Left ventricle myocardium inferior (tissue), 1 donor: ENCODE results near the gene THSD7A. TPM values are rescaled to one million over a fixed set of nuclear protein-coding genes. Genes with fewer than 3 reads are reported as not detected.
A peak's percentile ranks its signal among the peaks of the same experiment; 100 is the strongest.

Experiments used
- DNase-seq: peaks from one replicate; pipeline ENCODE4 v3.0.0-alpha.2; 2020
- H3K27ac ChIP-seq: fragments of 200-600 bp; replicated peaks from 2 replicates; pipeline ENCODE4 v1.8.0; 2021
- H3K27me3 ChIP-seq: fragments of 200-600 bp; 2 replicates; pipeline ENCODE4 v1.8.0; 2021; ENCODE audit warnings: low read depth
- H3K36me3 ChIP-seq: fragments of 200-600 bp; 2 replicates; pipeline ENCODE4 v1.8.0; 2021
- H3K4me1 ChIP-seq: fragments of 200-600 bp; 2 replicates; pipeline ENCODE4 v1.8.0; 2021
- H3K4me3 ChIP-seq: fragments of 200-600 bp; 2 replicates; pipeline ENCODE4 v1.8.0; 2021; ENCODE audit warnings: mild to moderate bottlenecking, moderate library complexity
- H3K9me3 ChIP-seq: fragments of 200-600 bp; replicated peaks from 2 replicates; pipeline ENCODE4 v1.8.0; 2021
- intact Hi-C: fragments of 100-400 bp; cut with micrococcal nuclease; formaldehyde crosslinking; loops from one replicate; pipeline ENCODE4 v1.11.0; 2022
- total RNA-seq: library from RNA; stranded (reverse); fragmentation: NEBNext Ultra II Directional; extraction: Animal tissue kit (Norgen Biotek cat#: 25700); gene quantifications from one replicate; pipeline ENCODE4 v1.2.1, GENCODE V29; 2021
- TF ChIP-seq, protein P1 (sequence below): fragments of 200-600 bp; IDR thresholded peaks from 2 replicates; pipeline ENCODE4 v1.8.0; 2021; ENCODE audit warnings: antibody characterized with exemption, mild to moderate bottlenecking, borderline replicate concordance
- donor health status: DM: no; HTN: yes; CAD: no; lungs with severe emphysema.

The THSD7A gene
- total RNA-seq, 1 donor from 2014 or later: 1.6 TPM

DNA sequence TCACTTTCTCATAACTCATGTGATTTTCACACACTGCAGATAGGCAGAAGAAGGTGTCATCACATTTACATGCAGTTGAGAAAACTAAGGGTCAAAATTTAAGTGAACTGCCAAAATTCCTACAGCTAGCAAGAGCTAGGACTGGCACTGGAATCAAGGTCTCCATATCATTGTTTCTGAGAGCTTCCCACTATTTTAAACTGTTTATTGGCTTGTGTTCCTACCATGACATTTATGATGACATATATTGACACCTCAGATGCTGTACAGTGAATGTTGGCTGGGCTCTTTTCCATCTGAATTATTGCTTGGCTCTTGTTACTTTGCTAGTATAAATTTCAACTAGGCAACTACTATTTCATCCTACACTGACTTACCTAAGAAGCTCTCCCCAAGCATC is 2.0 kb downstream of the THSD7A start:
- intact Hi-C loops: loop anchor here (10.0 kb wide), 2 partner anchors 365 to 495 kb away; no protein-coding TSS in a partner anchor
- TF ChIP-seq, protein P1, sequence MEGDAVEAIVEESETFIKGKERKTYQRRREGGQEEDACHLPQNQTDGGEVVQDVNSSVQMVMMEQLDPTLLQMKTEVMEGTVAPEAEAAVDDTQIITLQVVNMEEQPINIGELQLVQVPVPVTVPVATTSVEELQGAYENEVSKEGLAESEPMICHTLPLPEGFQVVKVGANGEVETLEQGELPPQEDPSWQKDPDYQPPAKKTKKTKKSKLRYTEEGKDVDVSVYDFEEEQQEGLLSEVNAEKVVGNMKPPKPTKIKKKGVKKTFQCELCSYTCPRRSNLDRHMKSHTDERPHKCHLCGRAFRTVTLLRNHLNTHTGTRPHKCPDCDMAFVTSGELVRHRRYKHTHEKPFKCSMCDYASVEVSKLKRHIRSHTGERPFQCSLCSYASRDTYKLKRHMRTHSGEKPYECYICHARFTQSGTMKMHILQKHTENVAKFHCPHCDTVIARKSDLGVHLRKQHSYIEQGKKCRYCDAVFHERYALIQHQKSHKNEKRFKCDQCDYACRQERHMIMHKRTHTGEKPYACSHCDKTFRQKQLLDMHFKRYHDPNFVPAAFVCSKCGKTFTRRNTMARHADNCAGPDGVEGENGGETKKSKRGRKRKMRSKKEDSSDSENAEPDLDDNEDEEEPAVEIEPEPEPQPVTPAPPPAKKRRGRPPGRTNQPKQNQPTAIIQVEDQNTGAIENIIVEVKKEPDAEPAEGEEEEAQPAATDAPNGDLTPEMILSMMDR: no peak
- Histone ChIP-seq H3K9me3 (no peaks in the 10 kb centered on the region), H3K27me3 (peaks cover 7% of the 10 kb centered on the region), H3K27ac (no peak overlapping the region), H3K4me3 (peak overlapping the region; percentile 72), H3K4me1 (peaks cover 27% of the 10 kb centered on the region), H3K36me3 (no peaks in the 10 kb centered on the region)
- DNase-seq: no peak

DNA sequence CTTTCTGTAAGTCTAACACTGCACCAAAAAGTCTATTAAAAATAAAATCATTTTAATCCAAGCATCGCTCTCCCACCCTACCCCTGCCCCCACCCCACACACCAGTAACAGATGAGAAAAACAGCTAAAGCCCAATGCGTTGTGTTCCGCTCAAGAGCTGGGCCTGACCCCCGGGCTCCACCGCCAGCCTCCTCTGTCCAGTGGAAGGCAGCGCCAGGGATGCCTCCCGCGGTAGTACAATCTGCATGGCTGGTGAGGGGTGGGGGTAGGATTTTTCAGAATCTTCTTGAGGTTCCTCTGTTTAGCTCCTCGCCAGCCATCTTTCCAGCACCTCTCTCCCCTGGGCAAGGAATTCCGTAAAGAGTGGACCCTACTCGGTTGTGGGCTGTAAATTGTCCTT is 12.1 kb downstream of the THSD7A start:
- Histone ChIP-seq H3K4me1 (no peaks in the 10 kb centered on the region), H3K27ac (no peak overlapping the region), H3K36me3 (no peaks in the 10 kb centered on the region), H3K4me3 (no peak overlapping the region), H3K27me3 (no peaks in the 10 kb centered on the region), H3K9me3 (no peaks in the 10 kb centered on the region)
- intact Hi-C loops: no loop called here
- DNase-seq: no peak
- TF ChIP-seq, protein P1: no peak

DNA sequence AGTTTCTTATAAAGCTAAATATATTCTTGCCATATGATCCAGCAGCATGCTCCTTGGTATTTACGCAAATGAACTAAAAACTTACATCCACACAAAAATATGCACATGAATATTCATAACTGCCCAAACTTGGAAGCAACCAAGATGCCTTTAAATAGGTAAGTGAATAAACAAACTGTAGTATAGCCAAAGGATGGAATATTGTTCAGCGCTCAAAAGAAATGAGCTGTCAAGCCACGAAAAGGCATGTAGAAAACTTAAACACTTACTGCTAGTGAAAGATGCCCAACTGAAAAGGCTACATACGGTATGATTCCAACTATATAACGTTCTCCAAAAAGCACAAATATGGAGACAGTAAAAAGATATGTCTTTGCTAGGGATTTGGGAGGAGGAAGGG is 12.7 kb downstream of the THSD7A start:
- no peak overlapping the region for H3K27ac ChIP-seq
- no peaks in the 10 kb centered on the region for H3K36me3 ChIP-seq
- H3K9me3 ChIP-seq: no peaks in the 10 kb centered on the region
- no peaks in the 10 kb centered on the region for H3K4me1 ChIP-seq
- intact Hi-C loops: no loop called here
- H3K4me3 ChIP-seq: no peak overlapping the region
- no peaks in the 10 kb centered on the region for H3K27me3 ChIP-seq
- DNase-seq: no peak
- TF ChIP-seq, protein P1: no peak

DNA sequence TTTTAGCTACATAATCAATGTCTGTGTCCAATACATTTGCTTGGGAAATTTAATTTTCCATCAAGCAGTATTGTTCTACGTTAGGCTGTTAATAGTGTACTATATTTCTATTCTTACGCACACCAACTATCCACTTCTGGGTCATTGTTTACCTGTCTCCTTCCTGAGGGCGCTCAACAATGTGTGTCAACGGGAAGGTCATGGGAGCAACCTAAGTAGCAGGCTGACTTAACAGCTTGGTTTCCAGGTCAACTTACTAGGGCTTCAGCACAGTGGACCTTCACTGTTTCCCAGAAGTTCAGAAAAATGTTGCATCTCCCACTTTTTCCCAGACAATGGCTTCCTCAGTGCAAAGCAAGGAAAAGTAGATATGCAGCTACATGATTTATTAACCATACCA is 13.7 kb downstream of the THSD7A start:
- Histone ChIP-seq H3K9me3 (no peaks in the 10 kb centered on the region), H3K27me3 (no peaks in the 10 kb centered on the region), H3K4me3 (no peak overlapping the region), H3K27ac (no peak overlapping the region), H3K36me3 (no peaks in the 10 kb centered on the region), H3K4me1 (no peaks in the 10 kb centered on the region)
- intact Hi-C loops: no loop called here
- no peak for DNase-seq
- TF ChIP-seq, protein P1: no peak

DNA sequence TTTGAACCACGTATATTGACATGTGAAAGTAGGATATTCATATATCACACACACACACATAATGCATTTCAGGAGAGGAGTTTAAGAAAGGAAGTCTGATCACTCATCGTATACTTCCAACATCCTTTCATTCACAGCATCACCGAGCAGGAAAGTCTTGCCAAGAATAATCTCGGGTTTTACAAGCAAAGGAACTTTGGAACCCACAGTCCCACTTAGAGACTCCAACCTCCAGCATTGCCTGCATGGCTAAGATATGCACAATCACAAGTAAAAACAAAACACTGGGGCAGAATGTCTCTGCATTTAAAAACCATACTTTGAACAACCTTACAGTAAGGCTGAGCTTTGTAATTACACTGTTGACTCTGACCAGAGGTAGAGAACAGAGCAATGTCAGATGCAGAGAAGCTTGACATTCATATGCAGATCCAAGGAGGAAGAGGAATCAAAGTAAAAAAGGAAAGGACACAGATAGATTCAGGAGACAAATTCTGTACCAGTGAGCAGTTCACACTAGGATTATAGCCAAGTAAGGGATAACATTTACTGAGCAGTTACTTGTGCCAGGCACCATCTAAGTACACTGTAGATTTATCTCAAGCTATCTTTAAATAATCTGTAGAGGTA is 14.8 kb downstream of the THSD7A start:
- Histone ChIP-seq H3K4me1 (no peaks in the 10 kb centered on the region), H3K4me3 (no peak overlapping the region), H3K27ac (no peak overlapping the region), H3K9me3 (no peaks in the 10 kb centered on the region), H3K36me3 (no peaks in the 10 kb centered on the region), H3K27me3 (no peaks in the 10 kb centered on the region)
- intact Hi-C loops: no loop called here
- TF ChIP-seq, protein P1: no peak
- no peak for DNase-seq

DNA sequence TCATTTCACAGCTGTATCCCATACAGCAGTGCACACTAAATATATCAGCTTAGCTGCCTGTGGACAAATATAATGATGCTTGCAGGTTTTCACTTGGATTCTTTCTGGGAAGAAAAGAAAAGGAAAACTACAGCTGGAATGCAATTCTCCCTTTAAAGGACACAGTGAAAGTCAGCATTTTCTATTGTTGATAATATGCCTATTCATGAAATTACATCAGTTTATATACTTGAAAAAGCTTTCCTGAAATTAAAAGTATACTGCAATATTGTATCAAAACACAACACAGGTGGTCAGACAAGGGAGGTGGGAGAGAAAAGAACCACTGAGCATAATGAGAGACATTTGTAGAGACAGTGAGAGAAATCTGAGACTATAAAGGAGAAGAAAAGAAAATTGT is 20.3 kb downstream of the THSD7A start:
- TF ChIP-seq, protein P1: no peak
- Histone ChIP-seq H3K27ac (no peak overlapping the region), H3K36me3 (no peaks in the 10 kb centered on the region), H3K9me3 (no peaks in the 10 kb centered on the region), H3K27me3 (no peaks in the 10 kb centered on the region), H3K4me3 (no peak overlapping the region), H3K4me1 (no peaks in the 10 kb centered on the region)
- no peak for DNase-seq
- intact Hi-C loops: no loop called here
